GM12878 (cell line): ENCODE measurements around the gene MGAT5. TPM values are rescaled to one million over a fixed set of nuclear protein-coding genes. Genes with fewer than 3 reads are reported as not detected.

Source experiments
- ATAC-seq: fragments of 200-7000 bp; cut with Tn5 transposase; 3 replicates; pipeline ENCODE4 v1.9.1; 2020; ENCODE audit warnings: mild to moderate bottlenecking, moderate library complexity
- BruUV-seq: library from RNA; stranded (reverse); fragments of 400-500 nt; replicated peaks from 2 replicates; lab custom pipeline; 2021; lab: Mats Ljungman, UMichigan
- CTCF ChIA-PET: fragments of 300-600 bp; sonication (Branson Sonifier 250); formaldehyde crosslinking; extraction: SDS; loops from one replicate; lab custom pipeline; 2021; ENCODE audit warnings: inconsistent platforms; lab: Yijun Ruan, JAX
- POLR2A ChIA-PET: fragments of 350-600 bp; formaldehyde crosslinking; extraction: SDS; loops from one replicate; lab custom pipeline; 2021; ENCODE audit warnings: inconsistent platforms; lab: Charles Lee
- RAD21 ChIA-PET: fragments of 300-600 bp; sonication (Branson Sonifier 250); formaldehyde crosslinking; loops from one replicate; lab custom pipeline; 2023; ENCODE audit warnings: antibody characterized with exemption; ENCODE audit not compliant: unreplicated experiment; lab: Charles Lee
- SMC1A ChIA-PET: fragments of 300-600 bp; sonication (Branson Sonifier 250); formaldehyde crosslinking; loops from one replicate; lab custom pipeline; 2023; ENCODE audit not compliant: unreplicated experiment, uncharacterized antibody; lab: Charles Lee
- DNase-seq: peaks from one replicate; pipeline ENCODE4 v3.0.0-alpha.2; 2011; ENCODE audit warnings: low read depth, low spot score
- FAIRE-seq: peaks from 3 replicates; lab custom pipeline; 2011; peaks lifted over from hg19 to GRCh38; lab: Jason Lieb, UNC
- H2AFZ ChIP-seq: 2 replicates; pipeline ENCODE4 v1.6.0; 2011; ENCODE audit warnings: low read depth, low read length, control low read depth; ENCODE audit not compliant: control insufficient read depth
- H3K27ac ChIP-seq: 2 replicates; pipeline ENCODE4 v1.5.1; 2011; ENCODE audit warnings: control low read depth; ENCODE audit not compliant: control insufficient read depth, insufficient read depth
- H3K27me3 ChIP-seq, 2 experiments: replicated peaks in 1 of 2; 2 replicates each; pipeline versions ENCODE4 v1.6.0 to v1.6.1; 2011; ENCODE audit warnings: low read length in 1 of 2; ENCODE audit not compliant: control insufficient read depth in 2 of 2, insufficient read depth in 2 of 2
- H3K36me3 ChIP-seq, 2 experiments: 2 replicates each; pipeline ENCODE4 v1.5.1; 2011; ENCODE audit warnings: low read length in 1 of 2; ENCODE audit not compliant: control insufficient read depth in 2 of 2, insufficient read depth in 2 of 2
- H3K4me1 ChIP-seq: 2 replicates; pipeline ENCODE4 v1.6.1; 2011; ENCODE audit warnings: mild to moderate bottlenecking, low read length, moderate library complexity, mixed read lengths; ENCODE audit not compliant: control insufficient read depth, insufficient read depth
- H3K4me2 ChIP-seq: 2 replicates; pipeline ENCODE4 v1.6.0; 2011; ENCODE audit warnings: control low read depth; ENCODE audit not compliant: control insufficient read depth, insufficient read depth
- H3K4me3 ChIP-seq: fragments of 200-600 bp; sonication (generic); 2 replicates; pipeline ENCODE4 v1.5.1; 2016
- H3K79me2 ChIP-seq: 2 replicates; pipeline ENCODE4 v1.6.0; 2011; ENCODE audit warnings: low read length; ENCODE audit not compliant: control insufficient read depth, insufficient read depth
- H3K9ac ChIP-seq: 2 replicates; pipeline ENCODE4 v1.8.0; 2011; ENCODE audit warnings: low read length, control low read depth, mixed read lengths; ENCODE audit not compliant: control insufficient read depth, insufficient read depth
- H3K9me3 ChIP-seq: replicated peaks from 3 replicates; pipeline ENCODE4 v1.5.1; 2011; ENCODE audit warnings: mild to moderate bottlenecking, low read length; ENCODE audit not compliant: control insufficient read depth, insufficient read depth
- H4K20me1 ChIP-seq: 2 replicates; pipeline ENCODE4 v1.6.0; 2011; ENCODE audit not compliant: control insufficient read depth, insufficient read depth
- ATF2 ChIP-seq: IDR thresholded peaks from 2 replicates; pipeline ENCODE4 v1.6.1; 2012; ENCODE audit warnings: low read length, inconsistent platforms
- BCLAF1 ChIP-seq: fragments of 450-650 bp; IDR thresholded peaks from 2 replicates; pipeline ENCODE4 v1.6.1; 2017; ENCODE audit warnings: antibody characterized with exemption, mild to moderate bottlenecking, moderate library complexity
- CHD4 ChIP-seq: fragments of 200-600 bp; sonication (generic); IDR thresholded peaks from 2 replicates; pipeline ENCODE4 v1.6.1; 2016; ENCODE audit warnings: mild to moderate bottlenecking
- CREB1 ChIP-seq: IDR thresholded peaks from 2 replicates; pipeline ENCODE4 v1.6.1; 2012; ENCODE audit warnings: low read depth, mild to moderate bottlenecking, inconsistent platforms
- CTCF ChIP-seq, 3 experiments: IDR thresholded peaks in 2 of 3; conservative IDR thresholded peaks in 1 of 3; 2 replicates each; pipeline ENCODE4 v1.5.1; 2011; ENCODE audit warnings: low read depth in 3 of 3, low read length in 3 of 3, mild to moderate bottlenecking in 3 of 3, control low read depth in 2 of 3, moderate library complexity in 2 of 3, inconsistent platforms in 1 of 3, mixed read lengths in 1 of 3; ENCODE audit not compliant: control insufficient read depth in 2 of 3, insufficient read depth in 1 of 3; ENCODE audit errors: extremely low read depth in 1 of 3
- JUNB ChIP-seq: IDR thresholded peaks from 2 replicates; pipeline ENCODE4 v1.6.1; 2016; ENCODE audit warnings: antibody characterized with exemption, mild to moderate bottlenecking
- PBX3 ChIP-seq: IDR thresholded peaks from 2 replicates; pipeline ENCODE4 v1.6.1; 2011; ENCODE audit warnings: mild to moderate bottlenecking, low read depth, low read length, moderate library complexity; ENCODE audit not compliant: insufficient replicate concordance
- SREBF2 ChIP-seq: IDR thresholded peaks from 2 replicates; pipeline ENCODE4 v1.6.1; 2012; ENCODE audit warnings: mild to moderate bottlenecking, low read length
- USF1 ChIP-seq: IDR thresholded peaks from 2 replicates; pipeline ENCODE4 v1.6.1; 2011; ENCODE audit warnings: borderline replicate concordance, low read depth, mild to moderate bottlenecking, moderate library complexity, mixed read lengths, low read length; ENCODE audit not compliant: insufficient read depth; ENCODE audit errors: extremely low read length
- WGBS: methylation state at CpG from one replicate; pipeline ENCODE4 v1.1.6; 2016; ENCODE audit warnings: low lambda C conversion rate; ENCODE audit not compliant: insufficient replicate concordance, insufficient coverage; ENCODE audit errors: missing lambda C conversion rate; 5-methylcytosine and 5-hydroxymethylcytosine counted together
- in situ Hi-C: fragments of 300-500 bp; cut with MboI; formaldehyde crosslinking; loops from 9 replicates; pipeline ENCODE4 v1.14.3; 2018; ENCODE audit warnings: mixed read lengths
- intact Hi-C: fragments of 100-400 bp; cut with micrococcal nuclease; formaldehyde crosslinking; loops from one replicate; pipeline ENCODE4 v1.14.2; 2022; ENCODE audit not compliant: unreplicated experiment
- polyA plus RNA-seq, 11 experiments: library from polyadenylated mRNA; depleted of rRNA in 4 of 11; unstranded in 6 of 11; stranded (reverse) in 5 of 11; fragments of >200 nt; fragmentation: Nextera tagmentation in 4 of 11; fragmentation: Illumina TruSeq in 1 of 11; extraction: Ambion mirVana in 4 of 11; extraction: Trizol in 1 of 11; gene quantifications; 1 replicate in 1 of 11; 2 replicates in 10 of 11; pipeline versions ENCODE4 v1.2.1 to v1.2.3, GENCODE V29; 2011 to 2016; ENCODE audit warnings: inconsistent platforms in 2 of 11, missing spikeins in 2 of 11, low read depth in 1 of 11
- total RNA-seq, 4 experiments: library from RNA; depleted of rRNA in 3 of 4; stranded (reverse); fragments of >200 nt in 3 of 4; fragmentation: Illumina TruSeq in 1 of 4; extraction: Trizol in 1 of 4; gene quantifications; 2 replicates each; pipeline versions ENCODE4 v1.2.1 to v1.2.3, GENCODE V29; 2013 to 2021

MGAT5 gene
- total and polyA plus RNA-seq, 10 of the 15 experiments (the other 5 are each of a cell fraction or from before 2014, with no cell fraction given), result 4.9 to 104 (median 36.2) TPM

- no peak for TF ChIP-seq BCLAF1
- TF ChIP-seq SREBF2, result no peak
- TF ChIP-seq JUNB, result no peak
- TF ChIP-seq CREB1, result no peak
- no peak for TF ChIP-seq USF1
- TF ChIP-seq, all 136 proteins: peak for 0
These were observed 147.2 kb downstream of the MGAT5 start (continued) for GRCh38 chr2:134401081-134401497.

- ChIA-PET SMC1A (no interaction called here), RAD21 (interaction anchor here (1.9 kb wide), 1 partner anchor 10 kb away, joined by 8 read pairs; no protein-coding TSS in a partner anchor), CTCF (interaction anchor here (0.8 kb wide), 1 partner anchor 283 kb away, joined by 4 read pairs; no protein-coding TSS in a partner anchor), POLR2A (no interaction called here)
- Histone ChIP-seq H2AFZ (no peak overlapping the region), H3K9me3 (no peaks in the 10 kb centered on the region), H4K20me1 (no peaks in the 10 kb centered on the region), H3K79me2 (no peaks in the 10 kb centered on the region; the same call in 1 of the 2 replicates), H3K27me3 (no peaks in the 10 kb centered on the region), H3K27ac (no peak overlapping the region), H3K4me2 (no peak overlapping the region), H3K4me1 (0 out of 2 replicates have a peak, but pooled peaks cover 6% of the 10 kb centered on the region), H3K36me3 (peaks cover 16 to 41% of the 10 kb centered on the region in 2 experiments), H3K4me3 (no peak overlapping the region), H3K9ac (no peak overlapping the region)
- 77% methylated on average over 2 of the region's 2 CpGs for WGBS
- no peak for TF ChIP-seq CHD4
- TF ChIP-seq PBX3, result no peak
- TF ChIP-seq CTCF (IDR thresholded peaks at IDR 0.05 in 2 of 3, conservative IDR thresholded peaks at IDR 0.05 in 1 of 3; ENCODE audit: control insufficient read depth in 2 of 3, extremely low read depth in 1 of 3, insufficient read depth in 1 of 3, low read depth in 3 of 3, low read length in 3 of 3), result no peak
- TF ChIP-seq ATF2, result no peak
- no peak for DNase-seq
- BruUV-seq, result no TSS peak
- no peak for FAIRE-seq
- intact Hi-C loops (no loop called here), in situ Hi-C loops (no loop called here)
- no peak for ATAC-seq
These were observed 147.9 kb downstream of the MGAT5 start for GRCh38 chr2:134401789-134402188.
